ENCODE data around the gene FAM20C.

Gene FAM20C

DNA sequence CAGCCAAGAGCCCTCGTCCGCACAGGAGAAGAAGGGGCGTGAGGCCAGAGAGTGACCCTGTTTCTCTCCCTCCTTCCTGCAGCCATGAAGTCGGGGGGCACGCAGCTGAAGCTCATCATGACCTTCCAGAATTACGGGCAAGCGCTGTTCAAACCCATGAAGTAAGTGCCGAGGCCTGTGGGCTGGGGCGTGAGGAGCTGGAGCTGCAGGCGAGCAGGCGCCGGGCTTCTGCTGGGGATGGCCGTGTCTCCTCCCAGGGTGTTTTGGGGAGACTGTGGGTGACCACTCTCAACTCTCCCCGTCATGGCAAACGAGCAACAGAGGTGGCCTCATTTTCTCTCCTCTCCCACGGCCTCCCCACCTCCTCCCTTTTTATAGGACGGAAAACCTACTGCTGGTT, 16.4 kb downstream of the FAM20C start:
- no peak for DNase-seq (ENCODE audit: low read depth in 2 of 2)

DNA sequence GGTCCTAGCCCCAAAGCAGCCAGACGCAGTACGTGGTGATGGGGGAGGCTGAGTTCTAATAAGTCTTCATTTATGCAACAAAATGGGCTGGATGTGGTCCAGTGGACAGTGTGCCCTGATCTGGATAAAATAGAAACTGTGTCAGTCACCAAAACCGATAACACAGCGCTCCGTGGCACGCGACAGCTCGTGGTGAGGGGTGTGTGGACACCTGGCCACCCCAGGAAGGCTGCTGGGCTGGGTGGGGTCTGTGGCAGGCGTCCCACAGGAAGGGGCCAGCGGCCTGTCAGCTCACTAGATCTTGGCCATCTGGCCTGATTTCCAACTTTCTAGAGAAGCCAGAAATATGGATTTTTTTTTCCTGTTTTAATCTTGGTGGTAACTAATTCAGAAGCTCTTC, 17.0 kb downstream of the FAM20C start:
- no peak for DNase-seq (ENCODE audit: low read depth in 2 of 2)

DNA sequence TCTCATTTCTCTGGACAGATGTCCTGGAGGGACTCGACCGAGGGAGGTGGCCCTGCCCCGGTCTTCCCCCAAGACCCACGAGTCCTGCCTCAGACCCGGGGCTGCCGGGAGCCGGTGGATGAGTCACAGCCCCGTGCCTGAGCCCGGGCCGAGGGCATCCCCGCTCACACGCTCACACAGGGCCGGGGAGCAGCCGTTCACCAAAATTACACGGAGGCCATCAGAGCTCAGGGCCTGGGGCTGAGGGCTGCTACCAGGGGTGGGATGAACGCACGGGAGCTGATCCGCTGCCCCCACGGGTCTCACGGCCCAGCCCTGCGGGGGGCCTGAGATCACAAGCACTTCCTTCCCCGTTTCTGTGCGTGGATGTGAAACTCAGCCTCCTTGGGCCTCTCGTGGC, 17.5 kb downstream of the FAM20C start:
- no peak for DNase-seq (ENCODE audit: low read depth in 2 of 2)

- no peak for DNase-seq (ENCODE audit: low read depth in 2 of 2)
Measured at GRCh38 chr7:210401-210925, 18.1 kb downstream of the FAM20C start.

- DNase-seq (ENCODE audit: low read depth in 2 of 2), result no peak
Measured at GRCh38 chr7:211033-211714, 18.8 kb downstream of the FAM20C start.

- DNase-seq (ENCODE audit: low read depth in 2 of 2), result no peak
Measured at GRCh38 chr7:211715-212058, 19.3 kb downstream of the FAM20C start.

DNA sequence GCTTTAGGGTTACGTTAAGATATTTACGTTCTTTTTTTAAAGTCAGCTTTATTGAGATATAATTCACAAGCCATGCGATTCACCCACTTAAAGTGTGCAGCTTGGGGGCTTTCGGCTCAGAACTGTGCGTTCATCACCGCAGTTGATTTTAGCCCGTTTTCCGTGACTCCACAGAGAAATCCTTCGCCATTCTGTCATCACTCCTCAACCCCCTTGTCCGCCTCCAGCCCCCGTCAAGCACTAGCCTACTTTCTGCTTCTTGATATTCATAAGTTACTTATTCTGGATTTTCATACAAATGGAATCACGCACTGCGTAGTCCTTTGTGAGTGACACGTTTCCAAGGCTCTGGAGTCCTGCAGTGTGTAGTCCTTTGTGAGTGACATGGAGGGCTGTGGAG, 20.4 kb downstream of the FAM20C start:
- DNase-seq (ENCODE audit: low read depth in 2 of 2), result no peak

GRCh38 chr7:213324-213993, 21.1 kb downstream of the FAM20C start:
- no peak for DNase-seq (ENCODE audit: low read depth in 2 of 2)

GRCh38 chr7:214410-215212, 22.2 kb downstream of the FAM20C start:
- no peak for DNase-seq (ENCODE audit: low read depth in 2 of 2)

GRCh38 chr7:216360-217300, 24.3 kb downstream of the FAM20C start:
- no peak for DNase-seq (ENCODE audit: low read depth in 2 of 2)

- no peak for DNase-seq (ENCODE audit: low read depth in 2 of 2)
Measured at GRCh38 chr7:217781-218180, 25.4 kb downstream of the FAM20C start.

- no peak for DNase-seq (ENCODE audit: low read depth in 2 of 2)
Measured at GRCh38 chr7:218316-218715, 25.9 kb downstream of the FAM20C start.

GRCh38 chr7:218896-219580, 26.7 kb downstream of the FAM20C start:
- no peak for DNase-seq (ENCODE audit: low read depth in 2 of 2)

DNA sequence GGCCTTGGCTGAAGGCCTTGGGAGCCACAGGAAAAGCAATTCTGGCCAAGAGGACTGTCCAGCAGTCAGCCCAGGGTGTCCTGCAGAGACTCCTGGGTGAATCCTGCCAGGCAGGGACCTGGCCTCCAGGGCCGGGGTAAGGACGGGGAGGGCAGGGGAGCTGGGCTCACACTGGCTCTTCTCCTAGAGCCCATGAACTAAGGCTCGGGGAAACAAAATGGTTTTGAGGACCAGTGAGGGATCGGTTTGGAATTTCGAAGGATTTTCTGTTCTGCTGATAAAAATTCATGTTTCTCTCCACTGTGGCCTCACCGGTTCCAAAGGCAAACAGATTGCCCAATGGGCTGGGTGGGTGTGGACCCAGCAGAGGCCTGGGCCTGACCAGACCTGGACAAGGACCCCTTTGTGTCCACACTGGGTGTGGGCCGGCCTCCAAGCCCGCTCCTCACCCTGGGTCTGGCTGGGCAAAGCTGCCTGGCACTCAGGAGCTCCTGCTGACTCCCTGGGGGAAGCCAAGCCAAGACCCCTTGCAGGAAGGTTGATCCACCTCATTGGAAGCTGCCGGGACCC, 27.3 kb downstream of the FAM20C start:
- DNase-seq (ENCODE audit: low read depth in 2 of 2), result no peak

GRCh38 chr7:220151-220841, 27.9 kb downstream of the FAM20C start:
- DNase-seq (ENCODE audit: low read depth in 2 of 2), result no peak

- DNase-seq (ENCODE audit: low read depth in 2 of 2), result no peak
Measured at GRCh38 chr7:221978-222715, 29.8 kb downstream of the FAM20C start.

DNA sequence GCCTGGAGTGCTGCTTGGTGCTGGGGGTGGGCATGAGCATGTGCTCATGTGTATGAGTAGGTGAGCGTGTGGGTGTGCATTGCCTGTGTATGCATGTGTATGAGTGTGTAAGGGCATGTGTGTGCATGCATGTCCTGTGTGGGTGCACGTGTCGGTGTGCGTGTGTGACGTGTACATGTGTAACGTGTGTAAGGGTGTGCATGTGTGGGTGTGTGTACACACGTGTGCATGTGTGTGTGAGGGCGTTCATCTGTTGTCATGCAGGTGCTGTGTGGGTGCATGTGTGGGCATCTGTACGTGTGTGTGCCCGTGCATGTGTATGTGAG, 30.3 kb downstream of the FAM20C start:
- DNase-seq (ENCODE audit: low read depth in 2 of 2), result no peak

DNA sequence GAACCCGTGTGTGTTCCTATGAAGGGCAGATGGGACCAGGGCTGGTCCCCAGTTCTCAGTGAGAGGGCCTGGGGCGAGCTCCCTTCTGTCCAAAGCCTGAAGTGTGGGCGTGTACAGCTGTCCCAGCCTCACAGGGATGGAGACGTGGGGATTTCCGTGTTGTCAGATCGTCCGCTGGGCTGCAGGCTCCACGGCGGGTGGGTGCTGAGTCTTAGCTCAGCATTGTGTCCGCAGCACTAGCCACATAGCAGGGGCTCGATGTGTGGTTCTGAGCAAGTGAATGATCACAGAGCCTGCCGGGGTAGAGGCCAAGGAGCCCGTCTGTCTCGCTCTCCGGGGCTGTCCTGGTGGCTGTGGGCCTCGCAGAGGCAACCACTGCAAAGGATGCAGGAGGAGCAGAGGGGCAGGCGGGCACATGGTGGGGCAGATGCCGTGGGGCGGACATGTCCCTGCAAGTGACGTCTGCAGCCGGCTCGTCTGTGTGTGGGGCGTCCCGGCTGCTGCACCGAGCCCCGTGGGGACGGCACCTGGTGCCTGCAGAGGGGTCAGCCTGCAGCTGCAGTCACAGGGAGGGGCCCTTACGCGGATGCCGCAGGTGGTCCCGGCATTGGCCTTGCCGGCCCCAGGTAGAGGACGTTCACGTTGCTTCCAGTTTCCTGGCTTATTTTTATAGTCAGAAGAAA, 30.9 kb downstream of the FAM20C start:
- no peak for DNase-seq (ENCODE audit: low read depth in 2 of 2)

DNA sequence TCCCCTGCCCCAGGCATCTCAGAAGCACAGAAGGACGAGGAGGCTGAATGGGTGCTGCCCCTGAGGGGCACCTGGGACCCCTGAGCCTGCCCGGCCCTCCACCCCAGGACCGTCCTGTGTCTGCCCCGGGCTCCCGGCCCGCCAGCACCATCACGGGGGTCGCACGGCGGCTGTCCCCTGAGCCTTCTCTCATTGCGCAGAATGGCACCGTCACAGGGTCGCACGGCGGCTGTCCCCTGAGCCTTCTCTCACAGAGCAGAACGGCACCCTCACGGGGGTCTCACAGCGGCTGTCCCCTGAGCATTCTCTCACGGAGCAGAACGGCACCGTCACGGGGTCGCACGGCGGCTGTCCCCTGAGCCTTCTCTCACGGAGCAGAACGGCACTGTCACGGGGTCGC, 31.5 kb downstream of the FAM20C start:
- DNase-seq (ENCODE audit: low read depth in 2 of 2), result no peak
